Loucy (cell line): ENCODE results near the gene CORO2A.

Experiments
- H2AFZ ChIP-seq: fragments of 200-600 bp; sonication (generic); 2 replicates; pipeline ENCODE4 v1.6.0; 2016; ENCODE audit warnings: antibody characterized with exemption, mild to moderate bottlenecking, low read length, moderate library complexity
- H3F3A ChIP-seq: fragments of 200-600 bp; 2 replicates; pipeline ENCODE4 v1.6.0; 2016; ENCODE audit warnings: antibody characterized with exemption, low read depth, mild to moderate bottlenecking
- H3K27me3 ChIP-seq: fragments of 200-600 bp; sonication (generic); 2 replicates; pipeline ENCODE4 v1.6.1; 2014; ENCODE audit warnings: low read length, mild to moderate bottlenecking; ENCODE audit not compliant: insufficient read depth, poor library complexity, severe bottlenecking
- H3K36me3 ChIP-seq: fragments of 200-600 bp; sonication (generic); 2 replicates; pipeline ENCODE4 v1.6.1; 2016; ENCODE audit warnings: low read length; ENCODE audit not compliant: insufficient read depth
- H3K4me1 ChIP-seq: fragments of 200-600 bp; sonication (generic); 2 replicates; pipeline ENCODE4 v1.5.1; 2014; ENCODE audit warnings: low read length, mild to moderate bottlenecking; ENCODE audit not compliant: insufficient read depth, poor library complexity, severe bottlenecking
- H3K4me2 ChIP-seq: fragments of 200-600 bp; sonication (generic); 2 replicates; pipeline ENCODE4 v1.6.0; 2014; ENCODE audit warnings: antibody characterized with exemption, low read length, low read depth, mild to moderate bottlenecking; ENCODE audit not compliant: poor library complexity, severe bottlenecking
- H3K4me3 ChIP-seq: fragments of 200-600 bp; sonication (generic); 2 replicates; pipeline ENCODE4 v1.5.1; 2014; ENCODE audit warnings: low read length, mild to moderate bottlenecking, mixed read lengths; ENCODE audit not compliant: poor library complexity, severe bottlenecking
- H3K79me2 ChIP-seq: fragments of 200-600 bp; sonication (generic); 2 replicates; pipeline ENCODE4 v1.6.1; 2014; ENCODE audit warnings: low read length; ENCODE audit not compliant: insufficient read depth
- H3K9ac ChIP-seq: fragments of 200-600 bp; sonication (generic); 2 replicates; pipeline ENCODE4 v1.6.0; 2014; ENCODE audit warnings: mild to moderate bottlenecking, low read depth, low read length, moderate library complexity; ENCODE audit not compliant: poor library complexity, severe bottlenecking
- H3K9me2 ChIP-seq: fragments of 200-600 bp; sonication (generic); replicated peaks from 2 replicates; pipeline ENCODE4 v1.6.1; 2016; ENCODE audit warnings: low read depth, low read length, mixed read lengths
- H3K9me3 ChIP-seq: fragments of 200-600 bp; sonication (generic); 2 replicates; pipeline ENCODE4 v1.6.1; 2014; ENCODE audit warnings: mild to moderate bottlenecking, antibody characterized with exemption, low read length, low read depth; ENCODE audit not compliant: insufficient read depth
- H4K20me1 ChIP-seq: fragments of 200-600 bp; sonication (generic); 2 replicates; pipeline ENCODE4 v1.6.0; 2014; ENCODE audit warnings: antibody characterized with exemption, low read length, mild to moderate bottlenecking; ENCODE audit not compliant: insufficient read depth, poor library complexity, severe bottlenecking
- CTCF ChIP-seq: fragments of 200-600 bp; sonication (generic); conservative IDR thresholded peaks from 2 replicates; pipeline ENCODE4 v1.5.1; 2014; ENCODE audit warnings: mild to moderate bottlenecking, antibody characterized with exemption, low read length
- EZH2phosphoT487 ChIP-seq: fragments of 200-600 bp; IDR thresholded peaks from 2 replicates; pipeline ENCODE4 v1.6.1; 2018; ENCODE audit warnings: antibody characterized with exemption, mild to moderate bottlenecking, moderate library complexity, borderline replicate concordance

CORO2A gene

DNA sequence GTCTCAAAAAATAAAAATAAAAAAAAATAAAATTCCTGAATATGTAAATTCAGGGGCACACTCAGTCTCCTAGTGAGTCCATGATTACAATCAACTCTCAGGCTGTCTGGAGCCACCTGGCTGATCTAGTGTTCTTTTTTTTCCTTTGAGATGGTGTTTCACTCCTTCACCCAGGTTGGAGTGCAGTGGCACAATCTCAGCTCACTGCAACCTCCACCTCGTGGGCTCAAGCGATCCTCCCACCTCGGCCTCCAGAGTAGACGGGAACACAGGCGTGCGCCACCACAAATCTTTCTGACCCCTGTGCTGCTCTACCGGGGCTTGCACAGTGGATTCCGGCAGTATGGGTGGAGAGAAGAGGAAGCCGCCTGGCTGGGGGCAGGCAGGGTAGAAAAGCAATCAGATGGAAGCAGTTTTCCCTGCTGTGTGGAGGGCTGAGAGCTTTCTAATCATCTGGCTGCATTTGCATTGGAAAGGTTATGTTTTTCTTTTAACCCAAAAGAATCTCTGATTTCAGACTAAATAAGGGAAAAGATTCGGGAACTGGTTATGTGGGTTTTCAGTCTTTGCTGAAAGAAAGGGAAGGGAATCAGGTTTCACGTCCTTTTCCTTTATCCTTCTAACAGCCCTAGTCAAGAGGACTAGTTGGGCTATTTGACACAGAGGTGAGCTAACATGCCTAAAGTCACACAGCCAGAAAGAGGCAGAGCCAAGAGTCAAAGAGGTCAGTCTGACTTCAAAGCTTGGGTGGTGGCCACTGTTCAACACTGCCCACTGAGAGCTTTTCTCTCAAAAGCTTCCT, 26.3 kb upstream of the CORO2A start:
- Histone ChIP-seq H3K9me2 (no peaks in the 10 kb centered on the region), H3K4me1 (no peaks in the 10 kb centered on the region), H3K27me3 (no peaks in the 10 kb centered on the region), H3K36me3 (no peaks in the 10 kb centered on the region), H3K4me2 (no peak overlapping the region), H3K4me3 (no peak overlapping the region), H2AFZ (no peak overlapping the region), H3F3A (no peaks in the 10 kb centered on the region), H3K9me3 (no peaks in the 10 kb centered on the region), H3K79me2 (no peaks in the 10 kb centered on the region), H3K9ac (no peak overlapping the region), H4K20me1 (no peaks in the 10 kb centered on the region)
- TF ChIP-seq CTCF: no peak
- no peak for TF ChIP-seq EZH2phosphoT487

DNA sequence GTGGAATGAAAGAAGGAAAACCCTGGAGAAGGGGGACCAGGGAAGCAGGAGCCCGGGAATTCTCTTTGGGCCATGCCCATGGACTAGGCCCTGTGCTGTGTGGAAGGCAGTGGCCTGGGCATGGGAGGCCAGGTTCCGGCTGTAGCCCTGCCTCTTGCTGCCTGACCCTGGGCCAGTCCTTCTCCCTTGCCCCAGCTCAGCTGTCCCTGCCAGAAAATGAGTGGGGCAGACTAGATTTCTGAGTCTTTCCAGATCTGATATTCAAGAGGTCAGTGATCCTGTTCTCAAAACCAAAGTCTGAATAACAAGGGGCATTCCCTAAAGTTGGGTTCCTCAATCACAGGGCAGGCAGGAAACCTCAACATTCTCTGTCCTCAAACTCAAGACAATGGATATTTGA, 24.8 kb upstream of the CORO2A start:
- H3K79me2 ChIP-seq: no peaks in the 10 kb centered on the region

GRCh38 chr9:98216391-98216790, 24.0 kb upstream of the CORO2A start:
- no peaks in the 10 kb centered on the region for H3K4me1 ChIP-seq
- H3K9me2 ChIP-seq: no peaks in the 10 kb centered on the region
- H3K9ac ChIP-seq: no peak overlapping the region
- no peaks in the 10 kb centered on the region for H4K20me1 ChIP-seq
- H3K4me2 ChIP-seq: no peak overlapping the region
- H3K9me3 ChIP-seq: no peaks in the 10 kb centered on the region
- H3F3A ChIP-seq: no peaks in the 10 kb centered on the region
- H2AFZ ChIP-seq: no peak overlapping the region
- no peaks in the 10 kb centered on the region for H3K27me3 ChIP-seq
- no peak overlapping the region for H3K4me3 ChIP-seq
- H3K36me3 ChIP-seq: no peaks in the 10 kb centered on the region
- TF ChIP-seq EZH2phosphoT487: no peak
- no peak for TF ChIP-seq CTCF
- H3K79me2 ChIP-seq: no peaks in the 10 kb centered on the region

More for the DNA sequence above, 24.8 kb upstream of the CORO2A start:
- Histone ChIP-seq H3K36me3 (no peaks in the 10 kb centered on the region), H2AFZ (no peak overlapping the region), H4K20me1 (no peaks in the 10 kb centered on the region), H3K9me2 (no peaks in the 10 kb centered on the region), H3K4me3 (no peak overlapping the region), H3K27me3 (no peaks in the 10 kb centered on the region), H3F3A (no peaks in the 10 kb centered on the region), H3K4me1 (no peaks in the 10 kb centered on the region), H3K9ac (no peak overlapping the region), H3K4me2 (no peak overlapping the region), H3K9me3 (no peaks in the 10 kb centered on the region)
- TF ChIP-seq CTCF (no peak), EZH2phosphoT487 (no peak)
